BE2C (cell line): Measurements from ENCODE around the gene PANX3.

Source experiments
- DNase-seq: peaks from one replicate; pipeline ENCODE4 v3.0.0-alpha.2; 2020
- H3K27me3 ChIP-seq: fragments of 250-450 bp; sonication (Bioruptor Pico); 2 replicates; pipeline ENCODE4 v1.5.1; 2020; ENCODE audit warnings: mild to moderate bottlenecking
- H3K36me3 ChIP-seq: fragments of 250-450 bp; sonication (Bioruptor Pico); 2 replicates; pipeline ENCODE4 v1.5.1; 2020; ENCODE audit warnings: mild to moderate bottlenecking
- H3K4me1 ChIP-seq: fragments of 250-450 bp; sonication (Bioruptor Pico); 2 replicates; pipeline ENCODE4 v1.5.1; 2020
- H3K4me3 ChIP-seq: 2 replicates; pipeline ENCODE4 v1.5.1; 2011; ENCODE audit warnings: low read depth, low read length
- H3K9me3 ChIP-seq: fragments of 250-450 bp; sonication (Bioruptor Pico); 2 replicates; pipeline ENCODE4 v1.5.1; 2020
- TF ChIP-seq, protein P1 (sequence below): IDR thresholded peaks from 2 replicates; pipeline ENCODE4 v1.5.1; 2012; ENCODE audit warnings: mild to moderate bottlenecking, low read depth, low read length

PANX3 gene

DNA sequence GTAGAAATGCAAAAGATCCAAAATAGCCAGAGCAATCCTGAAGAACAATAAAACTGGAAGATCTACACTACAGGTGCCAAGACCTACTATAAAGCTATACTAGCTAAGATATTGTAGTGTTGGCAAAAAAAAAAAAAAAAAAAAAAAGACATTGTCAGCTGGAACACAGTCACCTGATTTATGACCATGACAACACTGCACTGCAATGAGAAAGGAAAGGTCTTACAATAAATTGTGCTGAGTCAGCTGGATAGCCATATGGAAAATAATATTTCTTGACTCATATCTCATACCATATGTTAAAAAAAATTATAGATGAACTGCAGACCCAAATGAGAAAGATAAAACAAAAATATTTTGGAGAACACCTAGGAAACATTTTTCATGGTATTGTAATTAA lies 3.1 kb upstream of the PANX3 start:
- H3K4me3 ChIP-seq = no peak overlapping the region
- no peaks in the 10 kb centered on the region for H3K9me3 ChIP-seq
- no peaks in the 10 kb centered on the region; the same call in 1 of the 2 replicates for H3K27me3 ChIP-seq
- no peak for DNase-seq
- no peaks in the 10 kb centered on the region for H3K36me3 ChIP-seq
- TF ChIP-seq, protein P1, sequence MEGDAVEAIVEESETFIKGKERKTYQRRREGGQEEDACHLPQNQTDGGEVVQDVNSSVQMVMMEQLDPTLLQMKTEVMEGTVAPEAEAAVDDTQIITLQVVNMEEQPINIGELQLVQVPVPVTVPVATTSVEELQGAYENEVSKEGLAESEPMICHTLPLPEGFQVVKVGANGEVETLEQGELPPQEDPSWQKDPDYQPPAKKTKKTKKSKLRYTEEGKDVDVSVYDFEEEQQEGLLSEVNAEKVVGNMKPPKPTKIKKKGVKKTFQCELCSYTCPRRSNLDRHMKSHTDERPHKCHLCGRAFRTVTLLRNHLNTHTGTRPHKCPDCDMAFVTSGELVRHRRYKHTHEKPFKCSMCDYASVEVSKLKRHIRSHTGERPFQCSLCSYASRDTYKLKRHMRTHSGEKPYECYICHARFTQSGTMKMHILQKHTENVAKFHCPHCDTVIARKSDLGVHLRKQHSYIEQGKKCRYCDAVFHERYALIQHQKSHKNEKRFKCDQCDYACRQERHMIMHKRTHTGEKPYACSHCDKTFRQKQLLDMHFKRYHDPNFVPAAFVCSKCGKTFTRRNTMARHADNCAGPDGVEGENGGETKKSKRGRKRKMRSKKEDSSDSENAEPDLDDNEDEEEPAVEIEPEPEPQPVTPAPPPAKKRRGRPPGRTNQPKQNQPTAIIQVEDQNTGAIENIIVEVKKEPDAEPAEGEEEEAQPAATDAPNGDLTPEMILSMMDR = no peak
- no peaks in the 10 kb centered on the region for H3K4me1 ChIP-seq

DNA sequence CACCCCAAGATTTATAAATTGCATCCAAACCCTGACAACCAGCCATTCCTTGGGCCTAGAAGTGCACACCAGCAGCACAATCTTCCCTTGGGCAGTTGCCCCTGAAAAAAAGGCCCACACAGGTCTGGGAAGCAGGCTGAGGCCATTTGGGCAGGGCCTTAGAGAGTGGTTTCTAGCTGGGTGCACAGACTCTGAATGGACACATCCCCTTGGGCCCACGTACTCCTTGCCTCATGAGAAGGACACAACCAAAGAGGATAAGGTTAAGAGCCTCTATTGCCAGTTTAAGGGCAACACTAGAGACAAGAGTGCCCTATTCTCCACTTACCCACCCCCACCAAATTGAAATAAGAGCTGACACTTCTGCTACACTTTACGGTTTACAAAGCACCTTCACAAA lies 933 bp upstream of the PANX3 start:
- Histone ChIP-seq H3K27me3 (no peaks in the 10 kb centered on the region; the same call in 1 of the 2 replicates), H3K9me3 (no peaks in the 10 kb centered on the region), H3K4me1 (no peaks in the 10 kb centered on the region), H3K4me3 (no peak overlapping the region), H3K36me3 (no peaks in the 10 kb centered on the region)
- TF ChIP-seq, protein P1 = no peak
- no peak for DNase-seq

DNA sequence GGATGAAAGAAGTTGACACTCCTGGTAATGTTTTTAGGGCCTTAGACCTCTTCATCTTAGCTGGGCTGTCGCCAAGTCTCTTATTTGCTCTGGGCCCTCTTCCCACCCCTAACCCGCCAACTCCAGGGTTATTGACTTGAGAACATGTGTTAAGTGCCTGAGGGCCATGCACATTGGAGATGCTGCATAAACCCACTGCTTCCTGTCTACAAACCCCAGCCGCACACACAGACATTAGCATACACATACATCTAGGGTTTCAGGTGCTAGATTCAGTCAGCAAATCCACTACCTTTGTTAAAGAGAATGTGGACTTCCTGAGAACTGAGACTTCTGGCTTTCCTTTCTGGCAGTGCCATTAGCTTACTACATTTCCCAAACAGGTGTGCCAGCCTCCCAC lies 817 bp downstream of the PANX3 start:
- Histone ChIP-seq H3K36me3 (no peaks in the 10 kb centered on the region), H3K27me3 (peaks cover 2% of the 10 kb centered on the region; the same call in 1 of the 2 replicates), H3K4me1 (no peaks in the 10 kb centered on the region), H3K4me3 (no peak overlapping the region), H3K9me3 (no peaks in the 10 kb centered on the region)
- DNase-seq = no peak
- TF ChIP-seq, protein P1 = no peak

DNA sequence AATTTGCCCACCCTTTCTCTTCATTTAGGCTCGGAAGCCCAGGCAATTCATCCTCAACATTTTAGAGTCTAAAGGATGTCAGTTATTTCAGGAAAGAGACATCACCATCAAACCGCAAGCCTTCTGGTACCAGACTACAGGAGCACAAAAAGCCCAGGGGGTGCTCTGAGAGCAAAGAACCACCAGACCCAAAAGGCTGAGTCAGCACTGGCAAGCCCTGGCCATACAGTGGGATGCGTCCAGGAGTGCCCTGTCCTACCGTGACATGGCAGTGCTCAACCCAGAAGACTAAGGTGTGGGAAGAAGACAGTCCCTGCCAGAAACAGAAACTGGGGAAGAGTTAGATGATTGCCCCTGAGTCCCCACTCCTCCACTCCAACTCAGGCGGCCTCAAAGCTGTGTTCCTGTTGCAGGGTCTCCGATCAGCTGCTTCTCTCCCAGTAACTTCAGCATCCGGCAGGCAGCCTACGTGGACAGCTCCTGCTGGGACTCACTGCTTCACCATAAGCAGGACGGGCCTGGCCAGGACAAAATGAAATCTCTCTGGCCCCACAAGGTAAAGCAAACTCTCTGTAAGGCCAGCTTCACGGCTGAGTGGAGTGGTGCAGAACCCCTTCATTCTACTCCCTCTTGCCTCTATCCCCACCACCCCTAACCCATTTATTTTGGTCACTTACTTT lies 1.5 kb downstream of the PANX3 start:
- H3K9me3 ChIP-seq = no peaks in the 10 kb centered on the region
- H3K36me3 ChIP-seq = no peaks in the 10 kb centered on the region
- TF ChIP-seq, protein P1 = no peak
- no peaks in the 10 kb centered on the region for H3K4me1 ChIP-seq
- no peak overlapping the region for H3K4me3 ChIP-seq
- DNase-seq = no peak
- H3K27me3 ChIP-seq = peaks cover 8% of the 10 kb centered on the region

DNA sequence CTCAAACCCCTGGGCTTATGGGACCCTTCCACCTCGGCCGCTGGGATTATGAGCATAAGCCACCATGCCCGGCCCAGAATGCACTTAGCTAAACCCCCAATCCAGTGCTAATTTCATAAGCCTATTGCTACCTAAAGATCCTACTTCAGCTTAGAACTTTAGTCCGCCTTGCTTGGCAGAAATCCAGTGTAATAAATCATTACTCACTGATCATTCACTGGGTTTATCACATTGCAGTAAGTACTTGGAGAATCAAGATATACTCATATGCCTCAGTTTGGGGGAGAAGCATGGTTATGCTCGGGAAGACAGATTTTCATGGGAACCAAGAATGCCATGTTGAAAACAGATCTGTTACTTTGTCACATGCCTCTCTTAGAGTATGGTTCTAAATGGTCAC lies 7.6 kb downstream of the PANX3 start:
- no peak for DNase-seq
- H3K4me1 ChIP-seq = no peaks in the 10 kb centered on the region
- H3K36me3 ChIP-seq = no peaks in the 10 kb centered on the region
- no peak overlapping the region for H3K4me3 ChIP-seq
- TF ChIP-seq, protein P1 = no peak
- no peaks in the 10 kb centered on the region for H3K9me3 ChIP-seq
- H3K27me3 ChIP-seq = peaks cover 41% of the 10 kb centered on the region
